ENCODE data around the gene CTH. TPM values are rescaled to one million over a fixed set of nuclear protein-coding genes. Genes with fewer than 3 reads are reported as not detected.

CTH gene
- total RNA-seq, 1 donor from 2014 or later, result 12.4 TPM

DNA sequence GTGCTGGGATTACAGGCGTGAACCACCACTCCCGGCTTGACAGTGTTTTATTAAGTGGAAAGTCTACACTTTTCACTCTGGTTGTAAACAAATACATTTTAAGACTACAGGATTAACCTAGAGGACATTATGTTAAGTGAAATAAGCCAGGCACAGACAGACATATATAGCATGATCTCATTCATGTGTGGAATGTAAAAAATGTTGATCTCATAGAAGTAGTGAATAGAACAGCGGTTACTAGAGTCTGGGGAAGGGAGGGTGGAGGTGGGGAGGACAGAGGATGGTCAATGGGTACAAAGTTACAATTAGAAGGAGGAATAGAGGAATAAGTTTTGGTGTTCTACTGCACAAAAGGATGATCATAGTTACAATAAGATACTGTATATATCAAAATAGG, 16.9 kb downstream of the CTH start:
- H3K27me3 Mint-ChIP-seq (ENCODE audit: low read depth), result no peaks in the 10 kb centered on the region
- TF ChIP-seq, protein P1, sequence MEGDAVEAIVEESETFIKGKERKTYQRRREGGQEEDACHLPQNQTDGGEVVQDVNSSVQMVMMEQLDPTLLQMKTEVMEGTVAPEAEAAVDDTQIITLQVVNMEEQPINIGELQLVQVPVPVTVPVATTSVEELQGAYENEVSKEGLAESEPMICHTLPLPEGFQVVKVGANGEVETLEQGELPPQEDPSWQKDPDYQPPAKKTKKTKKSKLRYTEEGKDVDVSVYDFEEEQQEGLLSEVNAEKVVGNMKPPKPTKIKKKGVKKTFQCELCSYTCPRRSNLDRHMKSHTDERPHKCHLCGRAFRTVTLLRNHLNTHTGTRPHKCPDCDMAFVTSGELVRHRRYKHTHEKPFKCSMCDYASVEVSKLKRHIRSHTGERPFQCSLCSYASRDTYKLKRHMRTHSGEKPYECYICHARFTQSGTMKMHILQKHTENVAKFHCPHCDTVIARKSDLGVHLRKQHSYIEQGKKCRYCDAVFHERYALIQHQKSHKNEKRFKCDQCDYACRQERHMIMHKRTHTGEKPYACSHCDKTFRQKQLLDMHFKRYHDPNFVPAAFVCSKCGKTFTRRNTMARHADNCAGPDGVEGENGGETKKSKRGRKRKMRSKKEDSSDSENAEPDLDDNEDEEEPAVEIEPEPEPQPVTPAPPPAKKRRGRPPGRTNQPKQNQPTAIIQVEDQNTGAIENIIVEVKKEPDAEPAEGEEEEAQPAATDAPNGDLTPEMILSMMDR (conservative IDR thresholded peaks at IDR 0.05), result no peak
- no peak overlapping the region for H3K27ac Mint-ChIP-seq (ENCODE audit: unreplicated experiment)
- H3K4me1 Mint-ChIP-seq, result no peaks in the 10 kb centered on the region
- no peaks in the 10 kb centered on the region for H3K9me3 Mint-ChIP-seq
- H3K4me3 Mint-ChIP-seq, result no peak overlapping the region
- H3K36me3 Mint-ChIP-seq (ENCODE audit: low read depth), result peaks cover 16% of the 10 kb centered on the region
- no peak for DNase-seq (ENCODE audit: low read depth, low spot score)

DNA sequence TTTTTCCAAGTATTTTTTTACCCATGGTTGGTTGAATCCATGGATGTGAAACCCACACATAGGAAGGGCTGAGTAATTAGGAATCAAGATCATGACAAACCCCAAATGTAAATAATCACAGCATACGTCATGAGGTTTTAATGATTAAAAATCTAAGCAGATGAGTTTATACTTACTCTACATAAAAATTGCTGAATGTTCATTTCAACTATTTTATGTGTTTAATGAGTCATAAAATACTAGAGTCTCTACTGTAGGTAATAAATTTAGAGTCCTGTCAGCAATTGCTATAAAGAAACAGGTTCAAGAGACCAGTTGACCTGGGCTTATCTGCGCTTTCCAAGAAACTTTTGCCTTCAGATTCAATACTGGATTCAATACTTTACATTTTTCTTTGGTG, 18.2 kb downstream of the CTH start:
- Mint-ChIP-seq H3K4me3 (no peak overlapping the region), H3K27ac (ENCODE audit: unreplicated experiment) (no peak overlapping the region), H3K36me3 (ENCODE audit: low read depth) (peaks cover 16% of the 10 kb centered on the region), H3K4me1 (no peaks in the 10 kb centered on the region), H3K9me3 (no peaks in the 10 kb centered on the region), H3K27me3 (ENCODE audit: low read depth) (no peaks in the 10 kb centered on the region)
- no peak for DNase-seq (ENCODE audit: low read depth, low spot score)
- TF ChIP-seq, protein P1 (conservative IDR thresholded peaks at IDR 0.05), result no peak

DNA sequence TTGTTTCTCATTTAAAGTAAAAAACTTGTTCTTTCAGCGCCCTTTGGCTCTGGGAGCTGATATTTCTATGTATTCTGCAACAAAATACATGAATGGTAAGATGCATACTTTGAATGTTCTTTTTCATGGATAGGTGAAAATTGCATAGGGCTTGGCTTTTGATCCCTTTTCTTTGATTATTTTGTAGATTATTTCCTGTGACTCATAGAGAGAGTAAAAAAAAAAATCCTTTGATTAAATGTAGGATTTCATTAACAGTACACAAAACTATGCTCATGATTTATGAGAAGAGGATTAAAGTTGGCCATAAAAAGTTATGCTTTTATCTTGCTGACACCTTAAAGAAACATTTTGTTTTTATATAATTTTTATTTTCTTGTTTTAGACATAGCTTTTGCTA, 18.7 kb downstream of the CTH start:
- DNase-seq (ENCODE audit: low read depth, low spot score), result no peak
- H3K4me3 Mint-ChIP-seq, result no peak overlapping the region
- peaks cover 16% of the 10 kb centered on the region for H3K36me3 Mint-ChIP-seq (ENCODE audit: low read depth)
- H3K9me3 Mint-ChIP-seq, result no peaks in the 10 kb centered on the region
- TF ChIP-seq, protein P1 (conservative IDR thresholded peaks at IDR 0.05), result no peak
- no peaks in the 10 kb centered on the region for H3K27me3 Mint-ChIP-seq (ENCODE audit: low read depth)
- H3K4me1 Mint-ChIP-seq, result no peaks in the 10 kb centered on the region
- H3K27ac Mint-ChIP-seq (ENCODE audit: unreplicated experiment), result no peak overlapping the region

DNA sequence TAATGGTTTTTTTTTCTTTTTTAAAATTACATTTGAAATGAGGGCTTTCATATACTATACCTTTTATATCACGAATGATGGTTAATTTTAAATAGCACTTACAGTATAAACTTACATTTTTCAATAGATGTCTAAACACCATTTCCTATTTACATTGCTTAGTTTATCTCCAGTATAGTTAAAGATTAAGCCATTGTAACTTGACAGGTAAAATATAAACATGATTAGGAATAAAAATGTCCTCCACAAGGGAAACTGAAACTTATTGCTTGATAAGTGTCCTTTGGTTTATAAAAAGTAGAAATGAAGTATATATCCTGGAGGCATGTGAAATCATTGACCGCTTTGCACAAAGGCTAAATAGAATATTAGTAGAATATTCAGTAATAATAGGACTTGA, 20.2 kb downstream of the CTH start:
- TF ChIP-seq, protein P1 (conservative IDR thresholded peaks at IDR 0.05), result no peak
- peaks cover 8% of the 10 kb centered on the region for H3K36me3 Mint-ChIP-seq (ENCODE audit: low read depth)
- no peak overlapping the region for H3K4me3 Mint-ChIP-seq
- no peak for DNase-seq (ENCODE audit: low read depth, low spot score)
- no peaks in the 10 kb centered on the region for H3K9me3 Mint-ChIP-seq
- no peak overlapping the region for H3K27ac Mint-ChIP-seq (ENCODE audit: unreplicated experiment)
- no peaks in the 10 kb centered on the region for H3K27me3 Mint-ChIP-seq (ENCODE audit: low read depth)
- H3K4me1 Mint-ChIP-seq, result no peaks in the 10 kb centered on the region

DNA sequence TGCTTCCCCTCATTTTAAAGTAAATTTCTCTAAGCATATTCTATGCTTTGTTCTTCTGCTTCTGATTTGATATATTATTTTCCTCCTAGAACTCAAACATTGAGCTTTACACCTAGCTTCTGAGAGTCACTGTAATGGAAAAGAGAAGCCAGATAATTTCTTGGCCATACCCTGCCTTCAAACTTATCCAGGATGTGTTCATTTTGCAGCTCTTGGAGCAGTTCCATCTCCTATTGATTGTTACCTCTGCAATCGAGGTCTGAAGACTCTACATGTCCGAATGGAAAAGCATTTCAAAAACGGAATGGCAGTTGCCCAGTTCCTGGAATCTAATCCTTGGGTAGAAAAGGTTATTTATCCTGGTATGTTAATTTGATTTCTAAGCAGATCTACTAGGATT, 20.8 kb downstream of the CTH start:
- DNase-seq (ENCODE audit: low read depth, low spot score), result no peak
- Mint-ChIP-seq H3K27me3 (ENCODE audit: low read depth) (no peaks in the 10 kb centered on the region), H3K27ac (ENCODE audit: unreplicated experiment) (no peak overlapping the region), H3K9me3 (no peaks in the 10 kb centered on the region), H3K36me3 (ENCODE audit: low read depth) (peaks cover 8% of the 10 kb centered on the region), H3K4me1 (no peaks in the 10 kb centered on the region), H3K4me3 (no peak overlapping the region)
- TF ChIP-seq, protein P1 (conservative IDR thresholded peaks at IDR 0.05), result no peak
